Measurements from ENCODE around the gene STXBP4.

DNA sequence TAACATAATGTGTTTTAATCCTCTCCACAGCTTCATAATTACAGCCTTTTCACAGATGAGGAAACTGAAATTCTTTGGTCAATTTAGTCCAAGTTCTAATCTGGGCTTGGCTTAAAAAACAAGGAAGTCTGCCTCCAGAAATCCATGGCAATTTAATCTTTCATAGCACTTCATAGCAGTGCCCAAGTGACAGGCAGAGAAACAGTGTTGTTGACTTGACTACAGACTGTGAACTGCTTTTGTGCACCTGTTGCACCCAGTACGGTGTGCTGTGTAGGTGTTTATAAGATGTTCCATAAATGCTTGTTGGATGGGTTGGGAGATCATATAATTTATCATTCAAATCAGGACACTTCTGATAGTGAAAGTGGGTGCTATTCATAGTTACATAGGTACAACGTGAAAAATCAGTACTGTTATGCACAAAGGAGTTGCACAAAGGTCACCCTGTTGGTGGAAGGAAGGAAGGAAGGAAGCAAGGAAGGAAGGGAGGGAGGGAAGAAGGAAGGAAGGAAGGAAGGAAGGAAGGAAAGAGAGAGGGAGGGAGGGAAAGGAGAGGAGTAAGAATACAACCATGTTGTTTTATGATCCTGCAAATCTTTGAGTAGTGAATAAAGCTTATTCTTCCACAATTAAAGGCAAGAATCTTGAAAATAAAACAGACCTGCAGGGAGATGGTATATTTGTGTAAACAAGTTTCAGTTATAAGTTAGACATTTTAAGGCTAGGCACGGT, 239.7 kb downstream of the STXBP4 start:
- TF ChIP-seq, protein P1, sequence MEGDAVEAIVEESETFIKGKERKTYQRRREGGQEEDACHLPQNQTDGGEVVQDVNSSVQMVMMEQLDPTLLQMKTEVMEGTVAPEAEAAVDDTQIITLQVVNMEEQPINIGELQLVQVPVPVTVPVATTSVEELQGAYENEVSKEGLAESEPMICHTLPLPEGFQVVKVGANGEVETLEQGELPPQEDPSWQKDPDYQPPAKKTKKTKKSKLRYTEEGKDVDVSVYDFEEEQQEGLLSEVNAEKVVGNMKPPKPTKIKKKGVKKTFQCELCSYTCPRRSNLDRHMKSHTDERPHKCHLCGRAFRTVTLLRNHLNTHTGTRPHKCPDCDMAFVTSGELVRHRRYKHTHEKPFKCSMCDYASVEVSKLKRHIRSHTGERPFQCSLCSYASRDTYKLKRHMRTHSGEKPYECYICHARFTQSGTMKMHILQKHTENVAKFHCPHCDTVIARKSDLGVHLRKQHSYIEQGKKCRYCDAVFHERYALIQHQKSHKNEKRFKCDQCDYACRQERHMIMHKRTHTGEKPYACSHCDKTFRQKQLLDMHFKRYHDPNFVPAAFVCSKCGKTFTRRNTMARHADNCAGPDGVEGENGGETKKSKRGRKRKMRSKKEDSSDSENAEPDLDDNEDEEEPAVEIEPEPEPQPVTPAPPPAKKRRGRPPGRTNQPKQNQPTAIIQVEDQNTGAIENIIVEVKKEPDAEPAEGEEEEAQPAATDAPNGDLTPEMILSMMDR (IDR thresholded peaks at IDR 0.05), result no peak
- TF ChIP-seq POLR2A (IDR thresholded peaks at IDR 0.05), result no peak

Data from lower leg skin (tissue), 3 donors.